GM12872 (cell line): ENCODE measurements around the gene CASK.

Source experiments
- TF ChIP-seq, protein P1 (sequence below): IDR thresholded peaks from 3 replicates; pipeline ENCODE4 v1.5.1; 2011; ENCODE audit warnings: low read depth, mild to moderate bottlenecking, low read length, moderate library complexity; ENCODE audit not compliant: insufficient read depth

CASK gene

GRCh38 chrX:41923211-41923977 is at the start of gene CASK:
Gene CASK (minus strand): TSS chrX:41923554. CDS start chrX:41922988, 566 bp downstream.
- TF ChIP-seq, protein P1, sequence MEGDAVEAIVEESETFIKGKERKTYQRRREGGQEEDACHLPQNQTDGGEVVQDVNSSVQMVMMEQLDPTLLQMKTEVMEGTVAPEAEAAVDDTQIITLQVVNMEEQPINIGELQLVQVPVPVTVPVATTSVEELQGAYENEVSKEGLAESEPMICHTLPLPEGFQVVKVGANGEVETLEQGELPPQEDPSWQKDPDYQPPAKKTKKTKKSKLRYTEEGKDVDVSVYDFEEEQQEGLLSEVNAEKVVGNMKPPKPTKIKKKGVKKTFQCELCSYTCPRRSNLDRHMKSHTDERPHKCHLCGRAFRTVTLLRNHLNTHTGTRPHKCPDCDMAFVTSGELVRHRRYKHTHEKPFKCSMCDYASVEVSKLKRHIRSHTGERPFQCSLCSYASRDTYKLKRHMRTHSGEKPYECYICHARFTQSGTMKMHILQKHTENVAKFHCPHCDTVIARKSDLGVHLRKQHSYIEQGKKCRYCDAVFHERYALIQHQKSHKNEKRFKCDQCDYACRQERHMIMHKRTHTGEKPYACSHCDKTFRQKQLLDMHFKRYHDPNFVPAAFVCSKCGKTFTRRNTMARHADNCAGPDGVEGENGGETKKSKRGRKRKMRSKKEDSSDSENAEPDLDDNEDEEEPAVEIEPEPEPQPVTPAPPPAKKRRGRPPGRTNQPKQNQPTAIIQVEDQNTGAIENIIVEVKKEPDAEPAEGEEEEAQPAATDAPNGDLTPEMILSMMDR = no peak

DNA sequence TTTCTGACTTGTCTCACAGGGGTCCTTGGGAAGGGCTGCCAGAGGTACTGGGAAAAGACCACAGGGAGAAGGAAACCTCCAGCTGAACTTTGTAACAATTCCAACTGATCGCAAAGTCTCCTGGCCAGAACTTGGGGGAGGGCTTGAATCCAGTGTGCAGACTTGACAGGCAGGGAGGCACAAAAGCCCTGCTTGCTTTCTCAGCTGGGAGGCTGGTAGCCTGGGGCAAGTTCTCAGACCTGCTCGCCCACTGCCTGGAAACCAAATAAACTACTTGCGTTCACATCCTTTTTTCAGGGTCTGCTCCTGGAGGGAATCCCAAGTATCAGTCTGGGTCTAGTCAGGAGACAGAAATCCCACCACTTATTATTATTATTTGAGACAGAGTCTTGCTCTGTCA is 48.0 kb upstream of the CASK start:
- TF ChIP-seq, protein P1 = no peak

GRCh38 chrX:41970419-41970818 is 47.1 kb upstream of the CASK start:
- TF ChIP-seq, protein P1 = no peak

DNA sequence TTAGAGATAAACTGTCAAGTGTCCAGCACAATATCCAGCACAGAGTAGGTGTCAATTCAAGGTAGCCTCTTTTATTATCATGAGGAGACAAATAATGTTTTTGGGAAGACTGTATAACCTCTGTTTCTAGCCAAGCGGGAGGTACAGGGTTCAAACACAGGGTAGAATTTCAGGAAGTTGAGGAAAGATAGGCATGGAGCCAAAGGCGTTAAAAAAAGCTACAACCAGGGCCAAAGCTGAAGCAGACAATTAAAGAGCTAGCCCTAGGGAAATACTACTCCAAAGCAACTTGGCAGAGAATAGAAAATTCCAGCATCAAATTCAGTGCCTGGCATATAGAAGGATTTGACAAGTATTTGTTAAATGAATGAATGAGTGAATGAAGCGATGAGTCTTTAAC is 40.0 kb upstream of the CASK start:
- TF ChIP-seq, protein P1 = no peak

- TF ChIP-seq, protein P1 = no peak
These were observed 36.8 kb upstream of the CASK start for GRCh38 chrX:41960142-41960541.

- TF ChIP-seq, protein P1 = no peak
These were observed 35.5 kb upstream of the CASK start for GRCh38 chrX:41958861-41959260.

- TF ChIP-seq, protein P1 = no peak
These were observed 32.7 kb upstream of the CASK start for GRCh38 chrX:41956027-41956426.
